Bladder microvascular endothelial cell (primary cell): ENCODE data around the gene SKA2. TPM values are rescaled to one million over a fixed set of nuclear protein-coding genes. Genes with fewer than 3 reads are reported as not detected.

Experiments used
- total RNA-seq: library from RNA; depleted of rRNA; stranded (reverse); fragments of >200 nt; gene quantifications from 2 replicates; pipeline ENCODE4 v1.2.3, GENCODE V29; 2014

Gene SKA2
- 41.9 and 49.0 TPM in 2 replicates for total RNA-seq

DNA sequence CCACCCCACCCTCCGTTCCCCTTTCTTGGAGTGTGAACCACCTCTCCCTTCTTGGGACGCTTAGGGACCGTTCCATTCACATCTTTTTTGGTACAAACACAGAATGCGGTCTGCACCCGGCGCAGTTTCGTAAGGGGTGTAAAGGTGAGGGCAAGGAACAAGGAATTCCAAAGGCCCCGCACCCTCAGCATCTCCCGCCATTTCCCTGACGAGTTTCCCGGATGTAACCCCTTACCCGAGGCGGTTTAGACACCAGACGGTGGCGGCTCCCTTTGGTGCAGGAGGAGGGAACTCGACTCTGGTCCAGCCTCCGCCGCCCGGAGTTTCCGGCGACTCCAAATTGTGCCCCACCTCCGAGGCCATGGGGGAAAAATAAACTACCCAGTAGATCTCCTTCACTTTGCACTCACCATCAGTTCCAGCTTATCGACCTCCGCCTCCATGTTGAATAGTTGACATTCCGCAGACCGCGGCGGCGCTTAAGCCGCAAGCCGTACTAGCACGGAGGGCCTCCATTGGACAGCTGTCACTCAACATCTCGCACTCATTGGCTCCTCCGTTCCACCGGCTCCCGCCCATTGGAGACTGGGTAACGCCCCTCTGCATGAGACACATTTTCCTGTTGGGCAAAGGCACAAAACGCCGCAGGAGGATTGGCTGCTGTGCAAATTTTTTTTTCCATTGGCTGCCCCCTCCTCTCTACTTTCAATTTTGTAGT is at the start of gene SKA2:
TSS of gene SKA2 (minus strand) at position 466 of the 718 bp plus-strand sequence. CDS start at position 443, 23 bp downstream.

DNA sequence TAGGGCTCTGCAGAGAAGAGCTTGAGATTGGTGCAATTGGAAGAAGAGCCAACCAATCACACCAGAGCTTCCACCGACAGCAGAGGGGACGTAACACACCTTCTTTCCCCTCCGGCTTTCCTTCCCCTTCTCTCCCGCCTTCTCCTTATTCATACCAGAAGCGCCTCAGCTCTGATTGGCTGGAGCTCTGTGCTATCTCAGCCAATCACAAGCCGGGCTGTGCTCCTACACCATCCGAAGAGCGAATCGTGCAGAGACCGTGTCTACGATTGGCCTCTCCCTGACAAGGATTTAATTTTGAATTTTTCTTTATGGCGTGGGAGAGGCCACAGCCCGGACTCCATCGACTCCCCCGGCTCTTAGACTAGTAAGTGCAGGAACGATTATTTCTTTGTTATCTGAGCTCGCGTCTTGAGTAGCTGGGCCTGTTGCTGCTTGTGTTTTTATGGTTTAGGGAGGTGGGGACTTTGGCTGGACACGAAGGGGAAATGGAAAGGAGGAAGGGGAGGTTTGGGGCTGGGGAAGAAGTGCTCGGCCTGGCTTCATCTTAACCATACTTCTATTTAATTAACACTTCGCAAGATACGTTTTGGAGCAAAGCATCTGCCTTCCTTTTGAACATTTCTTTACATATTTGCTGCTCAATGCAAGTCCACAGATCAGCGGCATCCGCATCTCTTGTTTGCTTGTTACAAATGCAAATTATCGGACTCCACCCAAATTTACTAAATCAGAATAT is 622 bp upstream of the SKA2 start, which contains the start of gene PRR11:
TSS of gene PRR11 (plus strand) at position 308 of the 739 bp plus-strand sequence. CDS start 14,007 bp downstream, outside the sequence.

DNA sequence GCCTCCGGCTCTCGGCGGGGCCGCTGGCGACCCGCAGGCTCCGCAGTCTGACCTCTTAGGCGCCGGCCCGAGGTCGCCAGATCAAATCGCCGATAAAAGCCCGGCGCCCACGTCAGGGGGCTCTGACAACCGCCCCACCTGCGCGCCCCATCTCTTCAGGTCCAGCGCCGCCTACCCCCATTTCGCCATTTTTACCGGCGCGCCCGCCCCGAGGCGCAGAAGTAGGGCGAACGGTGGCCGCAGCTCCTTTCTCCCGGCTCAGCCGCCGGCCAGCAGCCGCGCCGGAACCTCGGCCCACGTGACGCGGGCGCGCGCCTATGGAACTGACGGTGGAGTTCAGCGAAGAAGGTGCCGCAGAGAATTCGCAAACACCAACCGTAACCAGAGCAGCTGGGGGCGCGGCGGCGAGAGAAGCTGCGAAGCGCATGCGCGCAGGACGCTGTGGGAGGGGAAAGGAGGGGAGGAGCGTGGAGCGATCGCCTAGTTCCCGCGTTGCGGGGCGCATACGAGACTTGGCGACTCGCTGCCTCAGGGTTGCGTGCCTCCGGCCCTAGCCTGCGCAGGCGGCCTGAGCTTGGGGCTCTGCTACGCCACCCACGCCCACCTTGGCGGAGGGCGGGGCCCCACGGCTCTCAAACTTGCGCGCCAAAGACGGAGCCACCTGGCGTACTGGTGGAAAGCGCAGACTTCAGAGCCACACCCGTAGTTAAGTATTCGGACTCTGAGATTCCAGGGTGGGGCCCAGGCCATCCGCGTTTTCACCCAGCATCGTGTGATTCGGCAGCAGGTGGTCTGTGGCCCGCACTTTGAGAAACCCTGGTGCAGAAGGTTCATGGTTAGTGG is 48.3 kb downstream of the SKA2 start, which contains the start of gene TRIM37:
TSS of gene TRIM37 (minus strand) at position 418 of the 843 bp plus-strand sequence. CDS start 419 bp downstream, outside the sequence.

Other genes with a start within 250 kb of the SKA2 start
- 30.4 and 65.4 TPM in 2 replicates for gene TRIM37, start 48.3 kb downstream of the SKA2 start, total RNA-seq
- 7.7 and 12.6 TPM in 2 replicates for gene PRR11, start 560 bp upstream of the SKA2 start, total RNA-seq
- 14.9 and 24.7 TPM in 2 replicates for gene SMG8, start 54.8 kb upstream of the SKA2 start, total RNA-seq
- 0.97 and 3.1 TPM in 2 replicates for gene GDPD1, start 65.3 kb upstream of the SKA2 start, total RNA-seq
- gene YPEL2, start 176.5 kb upstream of the SKA2 start, total RNA-seq, result 46.0 and 127 TPM in 2 replicates